Endodermal cell (in vitro differentiated cells): Measurements from ENCODE around the gene MAPT. TPM values are rescaled to one million over a fixed set of nuclear protein-coding genes. Genes with fewer than 3 reads are reported as not detected.

Experiments
- DNase-seq: peaks from one replicate; pipeline ENCODE4 v3.0.0-alpha.2; 2017
- H3K27ac ChIP-seq: 2 replicates; pipeline ENCODE4 v1.5.1; 2013; ENCODE audit warnings: mild to moderate bottlenecking, low read depth, low read length, moderate library complexity
- H3K27me3 ChIP-seq: 2 replicates; pipeline ENCODE4 v1.6.1; 2013; ENCODE audit warnings: mild to moderate bottlenecking, low read length, moderate library complexity; ENCODE audit not compliant: insufficient read depth, control insufficient read depth, poor library complexity, severe bottlenecking
- H3K36me3 ChIP-seq: 2 replicates; pipeline ENCODE4 v1.7.0; 2013; ENCODE audit warnings: mild to moderate bottlenecking, low read length, moderate library complexity; ENCODE audit not compliant: control insufficient read depth, insufficient read depth
- H3K4me1 ChIP-seq: one replicate; pipeline ENCODE4 v1.7.0; 2013; ENCODE audit warnings: low read length; ENCODE audit not compliant: control insufficient read depth, insufficient read depth
- H3K4me3 ChIP-seq: 2 replicates; pipeline ENCODE4 v1.5.1; 2013; ENCODE audit warnings: mild to moderate bottlenecking, low read length, moderate library complexity
- H3K9ac ChIP-seq: 2 replicates; pipeline ENCODE4 v1.6.1; 2013; ENCODE audit warnings: mild to moderate bottlenecking, low read length, moderate library complexity; ENCODE audit not compliant: poor library complexity, severe bottlenecking; ENCODE audit errors: extremely low read depth
- H3K9me3 ChIP-seq: 2 replicates; pipeline ENCODE4 v1.6.1; 2013; ENCODE audit warnings: mild to moderate bottlenecking, low read length, moderate library complexity; ENCODE audit not compliant: control insufficient read depth
- H3K27ac Mint-ChIP-seq: 2 replicates; pipeline ENCODE4 v1.8.0; 2020; ENCODE audit warnings: mixed read lengths
- H3K27me3 Mint-ChIP-seq: 2 replicates; pipeline ENCODE4 v1.8.0; 2021; ENCODE audit warnings: mild to moderate bottlenecking, mixed read lengths; ENCODE audit not compliant: insufficient read depth
- H3K36me3 Mint-ChIP-seq: 2 replicates; pipeline ENCODE4 v1.8.0; 2020; ENCODE audit warnings: low read depth, mixed read lengths
- H3K4me1 Mint-ChIP-seq: 2 replicates; pipeline ENCODE4 v1.8.0; 2020; ENCODE audit warnings: mixed read lengths
- H3K4me3 Mint-ChIP-seq: 2 replicates; pipeline ENCODE4 v1.8.0; 2020; ENCODE audit warnings: mild to moderate bottlenecking, moderate library complexity, mixed read lengths
- H3K9me3 Mint-ChIP-seq: 2 replicates; pipeline ENCODE4 v1.8.0; 2020; ENCODE audit warnings: mild to moderate bottlenecking, mixed read lengths
- WGBS, 2 experiments: methylation state at CpG; one replicate each; pipeline versions ENCODE4 v1.1.5 to v1.1.7; 2013; ENCODE audit warnings: missing lambda C conversion rate in 2 of 2, mixed read lengths in 1 of 2; ENCODE audit not compliant: insufficient coverage in 1 of 2, insufficient read length in 1 of 2; 5-methylcytosine and 5-hydroxymethylcytosine counted together
- total RNA-seq, 2 donors: library from RNA; stranded (reverse); fragmentation: NEBNext Ultra II Directional in 1 of 2; extraction: Animal tissue kit (Norgen Biotek cat#: 25700) in 1 of 2; gene quantifications; 2 replicates in 1 of 2; 3 replicates in 1 of 2; pipeline ENCODE4 v1.2.1, GENCODE V29; 2021
- TF ChIP-seq, protein P1 (sequence below): fragments of 200-600 bp; sonication (generic); conservative IDR thresholded peaks from 2 replicates; pipeline ENCODE4 v1.5.0; 2021; ENCODE audit warnings: antibody characterized with exemption, mild to moderate bottlenecking

The MAPT gene
- total RNA-seq, 2 donors from 2014 or later: 0.69 to 0.73 TPM

DNA sequence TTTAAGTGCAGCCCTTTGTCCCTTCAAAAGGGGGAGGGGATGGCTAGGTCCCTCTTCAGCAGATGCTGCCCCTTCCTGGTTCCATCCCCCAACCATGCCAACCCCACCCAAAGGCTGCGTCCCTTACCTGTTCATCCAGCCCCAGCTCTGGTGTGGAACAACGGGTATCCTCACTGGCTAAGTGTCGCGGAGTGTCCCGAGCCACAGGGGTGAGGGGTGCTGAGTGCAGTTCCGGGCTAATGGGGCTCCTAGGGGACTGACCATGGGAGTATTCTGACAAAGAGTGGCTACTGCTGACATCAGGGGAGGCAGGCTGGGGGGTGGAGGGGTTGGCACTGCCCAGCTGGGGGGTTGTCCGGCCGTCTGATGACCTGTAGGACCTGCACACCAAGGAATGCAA is 137.6 kb downstream of the MAPT start:
- Histone ChIP-seq H3K4me3 (no peak overlapping the region), H3K36me3 (peaks cover 95% of the 10 kb centered on the region), H3K27ac (no peak overlapping the region), H3K9me3 (no peaks in the 10 kb centered on the region), H3K4me1 (peaks cover 6% of the 10 kb centered on the region), H3K9ac (no peak overlapping the region), H3K27me3 (no peaks in the 10 kb centered on the region)
- H3K9me3 Mint-ChIP-seq: no peaks in the 10 kb centered on the region
- peaks cover 28% of the 10 kb centered on the region for H3K4me1 Mint-ChIP-seq
- no peak overlapping the region for H3K4me3 Mint-ChIP-seq
- 92% methylated on average over 8 of the region's 8 CpGs; no CpG with 5 or more reads in 1 of the 2 experiments for WGBS, 2 experiments
- no peak for DNase-seq
- TF ChIP-seq, protein P1, sequence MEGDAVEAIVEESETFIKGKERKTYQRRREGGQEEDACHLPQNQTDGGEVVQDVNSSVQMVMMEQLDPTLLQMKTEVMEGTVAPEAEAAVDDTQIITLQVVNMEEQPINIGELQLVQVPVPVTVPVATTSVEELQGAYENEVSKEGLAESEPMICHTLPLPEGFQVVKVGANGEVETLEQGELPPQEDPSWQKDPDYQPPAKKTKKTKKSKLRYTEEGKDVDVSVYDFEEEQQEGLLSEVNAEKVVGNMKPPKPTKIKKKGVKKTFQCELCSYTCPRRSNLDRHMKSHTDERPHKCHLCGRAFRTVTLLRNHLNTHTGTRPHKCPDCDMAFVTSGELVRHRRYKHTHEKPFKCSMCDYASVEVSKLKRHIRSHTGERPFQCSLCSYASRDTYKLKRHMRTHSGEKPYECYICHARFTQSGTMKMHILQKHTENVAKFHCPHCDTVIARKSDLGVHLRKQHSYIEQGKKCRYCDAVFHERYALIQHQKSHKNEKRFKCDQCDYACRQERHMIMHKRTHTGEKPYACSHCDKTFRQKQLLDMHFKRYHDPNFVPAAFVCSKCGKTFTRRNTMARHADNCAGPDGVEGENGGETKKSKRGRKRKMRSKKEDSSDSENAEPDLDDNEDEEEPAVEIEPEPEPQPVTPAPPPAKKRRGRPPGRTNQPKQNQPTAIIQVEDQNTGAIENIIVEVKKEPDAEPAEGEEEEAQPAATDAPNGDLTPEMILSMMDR: no peak
- no peak overlapping the region for H3K27ac Mint-ChIP-seq
- no peaks in the 10 kb centered on the region for H3K27me3 Mint-ChIP-seq
- H3K36me3 Mint-ChIP-seq: peaks cover 76% of the 10 kb centered on the region

DNA sequence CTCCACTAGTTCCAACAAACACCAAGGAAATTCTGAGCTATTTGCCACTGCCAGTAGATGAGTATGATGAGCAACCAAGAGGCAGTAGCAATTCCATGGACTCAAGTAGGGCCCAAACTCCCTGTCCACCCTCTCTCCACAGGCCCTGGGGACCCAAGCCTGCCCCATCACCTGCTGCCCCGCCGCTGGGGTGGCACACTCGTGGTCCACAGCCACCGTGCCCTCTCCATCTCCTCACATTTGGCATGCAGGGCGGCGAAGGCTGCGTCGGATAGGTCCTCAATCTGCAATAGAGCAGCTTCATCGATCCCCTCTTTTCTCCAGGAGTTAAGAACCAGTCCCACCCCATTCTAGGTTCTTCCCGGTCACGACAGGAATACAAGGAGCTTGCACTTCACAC is 138.6 kb downstream of the MAPT start:
- Histone ChIP-seq H3K4me1 (no peaks in the 10 kb centered on the region), H3K27me3 (no peaks in the 10 kb centered on the region), H3K36me3 (peaks cover 95% of the 10 kb centered on the region), H3K9me3 (no peaks in the 10 kb centered on the region), H3K27ac (no peak overlapping the region), H3K9ac (no peak overlapping the region), H3K4me3 (no peak overlapping the region)
- WGBS, 2 experiments: 96 to 100% methylated on average over 5 to 11 of the region's 11 CpGs
- H3K4me1 Mint-ChIP-seq: peaks cover 18% of the 10 kb centered on the region
- no peak overlapping the region for H3K4me3 Mint-ChIP-seq
- H3K27me3 Mint-ChIP-seq: no peaks in the 10 kb centered on the region
- no peak overlapping the region for H3K27ac Mint-ChIP-seq
- no peaks in the 10 kb centered on the region for H3K9me3 Mint-ChIP-seq
- H3K36me3 Mint-ChIP-seq: peaks cover 83% of the 10 kb centered on the region
- TF ChIP-seq, protein P1: no peak
- DNase-seq: no peak

DNA sequence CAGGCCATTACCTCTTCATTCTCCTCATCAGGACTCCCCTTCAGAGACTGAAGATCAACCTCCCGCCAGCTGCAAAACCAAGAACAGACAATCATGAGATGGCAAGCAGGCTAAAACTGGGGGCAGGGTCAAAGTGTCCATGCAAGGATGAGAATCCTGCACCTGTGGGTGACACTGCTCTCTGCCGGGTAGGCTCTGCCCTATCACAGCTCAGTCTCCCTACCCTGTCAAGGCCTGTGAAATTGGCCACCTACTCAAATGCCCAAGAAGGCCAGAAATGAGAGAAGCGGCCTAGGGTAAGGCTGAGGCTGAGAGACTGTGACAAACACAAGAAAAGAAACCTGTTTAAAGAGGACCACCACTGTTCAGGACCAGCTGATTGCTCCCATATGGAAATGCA is 139.0 kb downstream of the MAPT start:
- TF ChIP-seq, protein P1: no peak
- DNase-seq: no peak
- Mint-ChIP-seq H3K4me3 (no peak overlapping the region), H3K4me1 (peaks cover 13% of the 10 kb centered on the region), H3K27me3 (no peaks in the 10 kb centered on the region), H3K36me3 (peaks cover 84% of the 10 kb centered on the region), H3K9me3 (no peaks in the 10 kb centered on the region), H3K27ac (no peak overlapping the region)
- Histone ChIP-seq H3K27ac (no peak overlapping the region), H3K36me3 (peaks cover 95% of the 10 kb centered on the region), H3K27me3 (no peaks in the 10 kb centered on the region), H3K4me3 (no peak overlapping the region), H3K4me1 (no peaks in the 10 kb centered on the region), H3K9me3 (no peaks in the 10 kb centered on the region), H3K9ac (no peak overlapping the region)
- 96 to 100% methylated on average over 2 to 3 of the region's 3 CpGs for WGBS, 2 experiments
